ENCODE results near the gene NAALAD2. TPM values are rescaled to one million over a fixed set of nuclear protein-coding genes. Genes with fewer than 3 reads are reported as not detected.
"Not testable (repeated sequence)": the region's sequence is repeated elsewhere in the genome, so short reads cannot be mapped to it uniquely, and the experiment has no call there.

Gene NAALAD2
- total RNA-seq, 1 donor from 2014 or later = 3.2 TPM

GRCh38 chr11:90189011-90189410 is 54.5 kb downstream of the NAALAD2 start:
- no peak for DNase-seq (ENCODE audit: extremely low read depth, low read depth, low spot score)

DNA sequence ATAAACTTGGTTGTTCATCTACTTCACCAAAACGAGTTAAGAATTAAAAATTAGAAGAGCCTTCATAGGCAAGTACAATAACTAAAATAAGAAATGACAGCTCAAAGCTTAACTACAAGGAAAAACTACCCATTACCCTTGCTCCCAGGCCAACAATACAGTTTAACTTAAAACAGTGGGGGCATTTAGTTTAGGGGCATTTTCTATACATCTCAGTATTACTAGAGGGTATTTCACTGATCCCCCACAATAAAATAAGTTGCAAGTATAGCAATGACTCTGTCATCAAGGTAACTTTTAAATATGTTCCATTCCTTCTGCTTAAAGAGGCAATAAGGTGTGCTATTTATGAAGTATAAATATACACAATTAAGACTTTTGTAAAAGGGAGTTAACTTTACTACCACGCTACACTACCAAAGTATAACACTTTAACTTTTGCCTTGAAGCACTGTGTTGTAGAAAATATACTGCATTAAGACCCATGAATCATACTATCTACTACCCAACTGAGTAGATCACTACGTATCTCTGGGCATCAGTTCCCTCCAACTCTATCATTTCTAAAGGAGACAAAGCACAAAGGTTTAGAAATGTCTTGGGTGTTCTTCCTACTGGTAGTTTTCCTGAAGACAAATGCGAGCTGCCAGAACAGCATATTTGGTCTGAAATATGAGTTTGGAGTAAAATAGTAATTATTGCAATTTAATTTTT is 58.6 kb downstream of the NAALAD2 start:
- no peak for DNase-seq (ENCODE audit: extremely low read depth, low read depth, low spot score)

- DNase-seq (ENCODE audit: extremely low read depth, low read depth, low spot score) = no peak
These were observed 62.9 kb downstream of the NAALAD2 start for GRCh38 chr11:90197377-90197776.

GRCh38 chr11:90202342-90202741 is 67.9 kb downstream of the NAALAD2 start:
- no peak for DNase-seq (ENCODE audit: extremely low read depth, low read depth, low spot score)

DNA sequence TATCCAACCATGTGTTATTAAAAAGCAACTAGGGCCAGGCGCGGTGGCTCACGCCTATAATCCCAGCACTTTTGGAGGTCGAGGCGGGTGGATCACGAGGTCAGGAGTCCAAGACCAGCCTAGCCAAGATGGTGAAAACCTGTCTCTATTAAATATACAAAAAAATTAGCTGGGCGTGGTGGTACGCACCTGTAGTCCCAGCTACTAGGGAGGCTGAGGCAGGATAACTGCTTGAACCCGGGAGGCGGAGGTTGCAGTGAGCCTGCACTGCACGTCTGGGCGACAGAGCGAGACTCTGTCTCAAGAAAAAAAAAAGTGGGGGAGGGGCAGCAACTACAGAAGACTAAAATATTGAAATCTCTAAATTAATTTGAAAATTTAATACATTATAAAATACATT is 69.9 kb downstream of the NAALAD2 start:
- DNase-seq (ENCODE audit: extremely low read depth, low read depth, low spot score) = no peak

DNA sequence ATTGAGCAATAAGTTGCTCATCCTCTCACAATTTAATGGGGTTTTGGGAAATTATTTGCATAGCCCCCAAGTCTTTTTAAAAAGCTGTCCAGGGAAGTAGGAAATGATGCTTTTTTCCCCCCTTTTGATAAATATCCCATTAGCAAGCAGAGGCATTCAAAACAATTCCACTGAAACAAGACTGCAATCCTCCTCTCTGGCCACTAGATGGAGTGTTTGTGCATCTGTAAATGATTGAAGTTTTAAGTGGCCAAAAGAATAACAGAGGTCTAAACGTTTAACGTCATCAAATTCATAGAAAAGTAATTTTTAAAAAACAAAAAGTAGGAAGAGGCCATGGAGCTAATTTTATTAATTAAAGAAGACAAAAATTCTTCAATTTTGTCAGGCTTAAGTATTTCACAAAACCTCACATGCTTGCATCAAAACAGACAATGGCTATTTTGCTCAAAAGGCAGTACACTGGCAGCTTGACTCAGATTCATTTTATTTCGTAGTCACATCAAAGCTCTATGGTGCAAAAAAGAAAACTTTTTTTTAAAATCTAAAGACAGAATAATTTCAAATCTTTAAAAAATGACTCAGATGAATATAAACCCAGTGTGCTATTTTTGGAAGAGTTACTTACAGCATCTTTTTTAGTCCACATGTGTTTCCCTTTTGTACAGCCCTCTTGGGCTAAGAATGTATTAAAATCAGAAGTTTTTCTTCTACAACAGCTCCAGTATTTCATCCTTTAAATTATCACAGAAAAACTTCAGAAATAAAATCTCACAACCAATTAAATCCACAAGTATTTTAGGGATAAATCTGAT is 70.6 kb downstream of the NAALAD2 start:
- DNase-seq (ENCODE audit: extremely low read depth, low read depth, low spot score) = peak; percentile 55

DNA sequence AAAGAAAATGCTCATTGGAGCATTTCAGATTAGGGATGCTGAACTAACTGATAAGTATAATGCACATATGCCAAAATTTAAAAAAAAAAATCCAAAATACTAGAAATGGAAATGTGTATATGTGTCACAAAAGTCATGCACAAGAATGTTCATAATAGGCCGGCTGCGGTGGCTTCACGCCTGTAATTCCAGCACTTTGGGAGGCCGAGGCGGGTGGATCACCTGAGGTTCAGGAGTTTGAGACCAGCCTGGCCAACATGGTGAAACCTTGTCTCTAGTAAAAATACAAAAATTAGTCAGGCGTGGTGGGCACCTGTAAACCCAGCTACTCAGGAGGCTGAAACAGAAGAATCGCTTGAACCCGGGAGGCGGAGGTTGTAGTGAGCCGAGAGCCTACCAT is 73.5 kb downstream of the NAALAD2 start:
- not testable (repeated sequence) for DNase-seq (ENCODE audit: extremely low read depth, low read depth, low spot score)

DNA sequence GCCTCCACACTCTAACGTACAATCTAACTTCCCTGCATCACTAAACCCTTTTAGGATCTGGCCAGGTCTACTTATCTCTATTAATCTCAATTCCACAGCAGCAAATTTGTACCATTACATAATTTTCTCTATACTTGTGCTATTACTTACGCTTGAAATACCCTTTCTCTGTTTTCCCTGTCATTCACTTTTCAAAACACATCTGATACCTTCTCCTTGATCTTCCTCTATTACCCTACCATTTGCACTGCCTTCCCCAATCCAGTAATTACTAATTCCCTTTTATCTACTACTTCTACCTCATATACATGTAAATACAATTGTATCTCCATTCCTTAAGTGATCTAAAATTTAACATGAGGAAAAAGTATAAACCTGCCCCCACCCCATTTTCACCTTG is 74.4 kb downstream of the NAALAD2 start:
- DNase-seq (ENCODE audit: extremely low read depth, low read depth, low spot score) = no peak

DNA sequence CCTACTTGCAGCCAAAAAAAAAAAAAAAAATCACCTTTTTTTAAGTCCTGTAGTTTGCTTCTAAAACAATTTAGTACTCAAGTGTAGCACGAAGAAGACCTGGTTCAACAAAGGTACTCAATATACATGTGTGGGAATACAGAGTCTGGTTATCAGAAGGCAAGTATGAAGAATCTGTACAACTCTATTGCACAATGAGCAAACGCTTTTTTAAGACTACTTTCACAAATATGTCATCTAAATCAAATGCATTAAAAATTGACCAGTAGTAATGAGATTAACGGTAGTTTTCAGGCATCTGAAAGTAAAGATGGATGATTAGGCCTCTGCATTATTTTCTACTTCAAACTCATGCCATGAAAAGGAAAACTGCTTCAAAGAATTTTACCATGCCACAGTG is 78.9 kb downstream of the NAALAD2 start:
- no peak for DNase-seq (ENCODE audit: extremely low read depth, low read depth, low spot score)

DNA sequence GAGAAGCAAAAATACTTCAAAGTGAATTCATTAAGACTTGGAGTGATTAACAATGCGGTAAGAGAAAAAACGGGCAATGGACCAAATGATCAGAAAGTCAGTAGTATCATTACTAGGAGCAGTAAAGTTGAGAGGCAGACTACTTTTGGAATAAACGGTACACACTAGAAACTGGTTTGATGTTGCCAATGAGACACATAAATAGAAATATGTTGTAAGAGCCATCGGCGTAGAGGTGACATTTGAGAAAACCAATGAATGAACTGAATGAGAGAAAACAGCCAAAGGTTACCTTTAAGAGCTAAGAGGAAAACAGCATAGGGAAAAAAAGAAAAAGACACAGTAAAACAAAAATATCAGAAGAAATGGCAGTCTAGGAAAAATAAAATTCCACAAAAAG is 82.1 kb downstream of the NAALAD2 start:
- DNase-seq (ENCODE audit: extremely low read depth, low read depth, low spot score) = no peak

GRCh38 chr11:90218606-90219005 is 84.1 kb downstream of the NAALAD2 start:
- DNase-seq (ENCODE audit: extremely low read depth, low read depth, low spot score) = no peak

- no peak for DNase-seq (ENCODE audit: extremely low read depth, low read depth, low spot score)
These were observed 85.0 kb downstream of the NAALAD2 start for GRCh38 chr11:90219438-90219837.

DNA sequence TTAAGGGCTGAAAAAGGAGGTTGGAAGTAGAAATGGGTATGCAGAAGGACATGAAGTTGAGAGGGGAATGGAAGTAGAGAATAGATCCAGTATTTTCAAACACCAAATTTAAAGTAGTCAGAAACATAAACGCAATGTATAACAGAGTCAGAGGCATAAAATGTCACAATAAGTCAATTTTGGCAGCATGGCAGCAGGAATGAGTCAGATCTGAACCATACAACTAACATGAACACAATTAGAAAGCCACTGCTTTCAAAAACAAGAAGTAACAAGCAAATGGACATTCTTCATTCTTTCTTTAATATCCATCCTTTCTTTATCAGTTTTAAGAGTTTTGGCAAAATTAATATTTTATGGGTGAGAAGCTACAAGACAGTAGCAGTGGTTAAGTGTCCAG is 85.9 kb downstream of the NAALAD2 start:
- no peak for DNase-seq (ENCODE audit: extremely low read depth, low read depth, low spot score)

GRCh38 chr11:90221803-90222458 is 87.5 kb downstream of the NAALAD2 start:
- DNase-seq (ENCODE audit: extremely low read depth, low read depth, low spot score) = no peak

DNA sequence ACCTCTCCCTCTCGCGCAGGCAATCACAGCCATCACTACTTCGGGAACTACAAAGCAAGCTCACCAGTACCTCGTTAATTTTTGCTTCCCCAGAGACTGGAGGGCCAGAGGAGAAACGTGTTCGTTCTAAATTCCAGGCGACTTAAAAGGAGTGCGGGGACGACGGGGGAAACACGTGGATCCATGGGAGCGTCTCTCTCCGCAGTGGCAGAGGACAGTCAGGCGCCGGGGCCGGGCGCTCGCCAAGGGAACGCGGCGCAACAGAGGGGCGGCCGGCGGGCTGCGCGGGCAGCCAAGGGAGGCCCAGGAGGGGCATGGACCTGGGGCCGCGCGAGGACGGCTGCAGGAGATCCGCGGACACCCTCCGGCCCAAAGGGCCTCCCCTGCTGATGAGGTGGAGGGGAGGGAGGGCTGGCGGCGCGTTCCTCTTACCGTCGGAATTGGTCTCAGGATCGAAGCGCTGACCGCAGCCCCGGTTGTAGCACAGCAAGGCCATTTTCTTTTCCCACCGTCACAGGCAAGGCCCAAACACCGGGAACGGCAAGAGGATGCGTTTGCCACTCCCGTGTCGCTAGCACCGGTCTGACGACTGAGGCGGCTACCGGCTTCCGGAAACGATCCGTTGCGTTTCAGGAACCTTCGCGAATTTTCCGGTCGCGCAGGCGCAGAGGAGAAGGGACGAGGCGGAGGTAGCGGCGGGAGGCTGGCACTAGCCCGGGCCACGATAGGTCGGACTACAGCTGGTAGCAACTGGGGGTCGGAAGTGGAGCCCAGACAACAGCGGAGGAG is 88.2 kb downstream of the NAALAD2 start, which contains the start of gene CHORDC1:
CHORDC1 (minus strand) TSS at position 591 of the 789 bp plus-strand sequence; CDS start at position 496, 95 bp downstream.
- DNase-seq (ENCODE audit: extremely low read depth, low read depth, low spot score) = no peak

DNA sequence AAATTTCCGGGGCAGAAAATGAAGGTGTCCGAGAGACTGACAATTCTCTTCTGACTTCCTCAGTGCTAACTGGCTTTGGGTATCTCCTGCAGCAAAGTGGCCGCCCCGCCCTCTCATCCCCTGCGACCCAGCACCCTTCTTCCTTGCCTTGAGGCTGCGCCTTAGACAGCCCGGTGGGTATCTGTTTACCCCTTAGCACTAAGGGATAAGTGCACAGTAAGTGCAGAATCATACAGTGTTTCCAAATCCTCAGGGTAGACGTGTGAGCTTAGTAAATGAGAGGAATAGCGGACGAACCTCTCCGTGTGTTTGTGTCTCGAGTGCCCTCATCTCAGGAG is 88.8 kb downstream of the NAALAD2 start:
- no peak for DNase-seq (ENCODE audit: extremely low read depth, low read depth, low spot score)

DNA sequence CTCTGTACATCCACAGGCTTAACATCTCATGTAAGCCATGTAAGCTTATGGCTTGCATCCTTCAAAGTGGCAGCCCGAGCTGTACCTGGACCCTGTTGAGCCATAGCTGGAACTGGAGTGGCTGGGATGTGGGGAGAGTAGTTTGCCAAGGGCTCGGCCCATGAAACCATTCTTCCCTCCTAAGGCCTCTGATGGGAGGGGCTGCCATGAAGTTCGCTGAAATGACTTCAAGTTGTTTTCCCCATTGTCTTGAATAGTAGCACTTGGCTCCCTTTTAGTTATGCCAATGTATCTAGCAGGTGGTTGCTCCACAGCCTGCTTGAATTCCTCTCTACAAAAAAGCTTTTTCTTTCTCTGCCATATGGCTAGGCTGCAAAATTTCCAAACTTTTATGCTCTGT is 93.6 kb downstream of the NAALAD2 start:
- no peak for DNase-seq (ENCODE audit: extremely low read depth, low read depth, low spot score)

- no peak for DNase-seq (ENCODE audit: extremely low read depth, low read depth, low spot score)
These were observed 95.3 kb downstream of the NAALAD2 start for GRCh38 chr11:90229791-90230190.

GRCh38 chr11:90234977-90235376 is 100.5 kb downstream of the NAALAD2 start:
- no peak for DNase-seq (ENCODE audit: extremely low read depth, low read depth, low spot score)

GRCh38 chr11:90235526-90235925 is 101.1 kb downstream of the NAALAD2 start:
- DNase-seq (ENCODE audit: extremely low read depth, low read depth, low spot score) = no peak

GRCh38 chr11:90237004-90237403 is 102.5 kb downstream of the NAALAD2 start:
- DNase-seq (ENCODE audit: extremely low read depth, low read depth, low spot score) = no peak

All from glomerular endothelial cell (primary cell).